ENCODE measurements around the gene CCBE1. TPM values are rescaled to one million over a fixed set of nuclear protein-coding genes. Genes with fewer than 3 reads are reported as not detected.

CCBE1 gene
- total and polyA plus RNA-seq, 12 donors: 4.8 to 56.8 (median 26.4) TPM

DNA sequence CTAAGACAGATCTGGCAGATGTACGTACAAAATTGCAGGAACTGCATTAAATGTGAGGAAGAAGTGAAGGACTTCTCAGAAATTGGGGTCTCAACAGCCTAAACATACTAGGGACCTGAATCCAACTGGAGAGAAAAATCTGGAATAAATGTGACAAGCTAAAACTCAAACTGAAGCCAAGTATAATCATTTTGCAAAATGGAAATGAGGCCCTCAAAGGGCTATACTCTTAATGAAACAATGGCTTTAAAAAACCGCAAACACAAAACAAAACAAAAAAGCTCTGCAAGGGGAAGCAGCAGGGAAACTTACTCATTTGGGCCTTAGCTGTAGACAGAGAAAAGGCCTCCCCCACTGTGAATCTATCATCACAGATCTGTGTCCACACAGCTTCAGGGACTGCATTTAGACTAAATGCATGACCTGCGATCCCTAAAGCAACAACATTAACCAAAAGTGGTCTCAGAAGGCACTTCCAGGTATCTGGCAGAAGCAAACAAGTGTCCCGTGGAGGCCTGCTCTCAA lies 63.2 kb downstream of the CCBE1 start:
- intact Hi-C loops (cut with DNase I): no loop called here
- Histone ChIP-seq H3K4me3 (no peak overlapping the region), H3K27me3 (no peaks in the 10 kb centered on the region), H3K36me3 (replicated peaks in 1 of 2) (no peaks in the 10 kb centered on the region), H3K27ac (no peak overlapping the region), H3K4me1 (replicated peaks in 1 of 2) (peaks cover 0 to 9% of the 10 kb centered on the region in 2 donors), H3K9me3 (replicated peaks in 1 of 3) (no peaks in the 10 kb centered on the region)
- WGBS, 4 donors: 88 to 94% (median 92%) methylated on average over 4 of the region's 4 CpGs
- DNase-seq: no peak
- no peak for TF ChIP-seq POLR2A (IDR thresholded peaks at IDR 0.05)

DNA sequence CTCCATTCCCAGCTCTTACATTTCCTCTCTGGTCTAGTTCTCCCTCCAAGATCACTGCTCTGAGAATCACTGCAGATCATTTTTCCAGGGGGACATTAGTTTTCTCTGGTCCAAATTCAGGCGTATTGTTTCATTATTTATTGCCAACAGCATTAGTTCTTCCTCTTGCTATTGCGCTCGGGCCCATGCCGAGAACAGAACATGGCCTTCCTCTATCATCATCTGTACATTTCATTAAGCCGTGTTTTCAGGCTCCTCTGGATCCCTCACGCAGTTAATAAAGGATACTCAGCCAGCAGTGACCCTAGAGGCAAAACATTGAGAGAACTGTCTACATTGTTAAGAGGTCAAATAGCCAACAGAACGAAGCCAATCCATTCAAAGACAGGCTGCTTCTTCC lies 63.9 kb downstream of the CCBE1 start:
- DNase-seq: no peak
- no peaks in the 10 kb centered on the region for H3K36me3 ChIP-seq (replicated peaks in 1 of 2)
- H3K9me3 ChIP-seq (replicated peaks in 1 of 3): no peaks in the 10 kb centered on the region
- H3K4me3 ChIP-seq: no peak overlapping the region
- intact Hi-C loops (cut with DNase I): no loop called here
- no peaks in the 10 kb centered on the region for H3K27me3 ChIP-seq
- TF ChIP-seq POLR2A (IDR thresholded peaks at IDR 0.05): no peak
- TF ChIP-seq, protein P1, sequence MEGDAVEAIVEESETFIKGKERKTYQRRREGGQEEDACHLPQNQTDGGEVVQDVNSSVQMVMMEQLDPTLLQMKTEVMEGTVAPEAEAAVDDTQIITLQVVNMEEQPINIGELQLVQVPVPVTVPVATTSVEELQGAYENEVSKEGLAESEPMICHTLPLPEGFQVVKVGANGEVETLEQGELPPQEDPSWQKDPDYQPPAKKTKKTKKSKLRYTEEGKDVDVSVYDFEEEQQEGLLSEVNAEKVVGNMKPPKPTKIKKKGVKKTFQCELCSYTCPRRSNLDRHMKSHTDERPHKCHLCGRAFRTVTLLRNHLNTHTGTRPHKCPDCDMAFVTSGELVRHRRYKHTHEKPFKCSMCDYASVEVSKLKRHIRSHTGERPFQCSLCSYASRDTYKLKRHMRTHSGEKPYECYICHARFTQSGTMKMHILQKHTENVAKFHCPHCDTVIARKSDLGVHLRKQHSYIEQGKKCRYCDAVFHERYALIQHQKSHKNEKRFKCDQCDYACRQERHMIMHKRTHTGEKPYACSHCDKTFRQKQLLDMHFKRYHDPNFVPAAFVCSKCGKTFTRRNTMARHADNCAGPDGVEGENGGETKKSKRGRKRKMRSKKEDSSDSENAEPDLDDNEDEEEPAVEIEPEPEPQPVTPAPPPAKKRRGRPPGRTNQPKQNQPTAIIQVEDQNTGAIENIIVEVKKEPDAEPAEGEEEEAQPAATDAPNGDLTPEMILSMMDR (IDR thresholded peaks at IDR 0.05): no peak
- no peak overlapping the region for H3K27ac ChIP-seq
- peaks cover 0 to 9% of the 10 kb centered on the region in 2 donors for H3K4me1 ChIP-seq (replicated peaks in 1 of 2)
- 80 to 91% (median 85%) methylated on average over 7 of the region's 7 CpGs for WGBS, 4 donors

DNA sequence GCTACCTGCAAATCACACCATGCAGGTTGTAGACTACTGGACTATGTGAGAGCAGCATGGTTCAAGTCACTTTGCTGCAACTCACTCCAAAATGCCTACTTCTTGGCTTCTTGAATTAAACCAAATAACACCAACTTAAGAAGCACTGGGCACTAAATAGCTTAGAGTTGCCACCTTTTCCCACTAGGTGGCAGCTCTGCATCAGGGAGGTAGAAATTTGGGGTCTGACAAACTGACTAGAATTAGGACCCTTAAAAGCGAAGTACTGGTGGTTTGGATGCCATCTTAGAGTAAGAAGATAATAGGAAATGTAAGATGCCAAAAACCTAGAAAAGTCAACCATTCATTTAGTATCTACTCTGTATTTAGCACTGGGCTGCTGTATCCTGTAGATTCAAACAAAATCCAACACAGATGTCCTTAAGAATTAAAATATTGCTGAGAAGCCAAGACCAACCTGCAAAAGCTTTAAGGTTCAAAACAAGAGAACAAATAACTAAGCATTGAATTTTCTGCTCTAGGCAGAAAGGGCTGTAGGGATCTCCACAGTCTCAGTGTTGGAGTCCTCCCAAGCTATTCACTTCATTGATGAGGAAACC lies 65.5 kb downstream of the CCBE1 start:
- WGBS, 4 donors: 75 to 88% (median 82%) methylated on average over 1 of the region's 1 CpG
- intact Hi-C loops (cut with DNase I): no loop called here
- TF ChIP-seq POLR2A (IDR thresholded peaks at IDR 0.05): no peak
- TF ChIP-seq, protein P1 (IDR thresholded peaks at IDR 0.05): peak; percentile 35 to 65 (median 59)
- H3K27ac ChIP-seq: no peak overlapping the region
- peak in 1 of 7 donors; percentile 16 for DNase-seq
- H3K4me3 ChIP-seq: no peak overlapping the region
- no peaks in the 10 kb centered on the region for H3K27me3 ChIP-seq
- no peaks in the 10 kb centered on the region for H3K36me3 ChIP-seq (replicated peaks in 1 of 2)
- H3K9me3 ChIP-seq (replicated peaks in 1 of 3): no peaks in the 10 kb centered on the region
- H3K4me1 ChIP-seq (replicated peaks in 1 of 2): peaks cover 0 to 9% of the 10 kb centered on the region in 2 donors

DNA sequence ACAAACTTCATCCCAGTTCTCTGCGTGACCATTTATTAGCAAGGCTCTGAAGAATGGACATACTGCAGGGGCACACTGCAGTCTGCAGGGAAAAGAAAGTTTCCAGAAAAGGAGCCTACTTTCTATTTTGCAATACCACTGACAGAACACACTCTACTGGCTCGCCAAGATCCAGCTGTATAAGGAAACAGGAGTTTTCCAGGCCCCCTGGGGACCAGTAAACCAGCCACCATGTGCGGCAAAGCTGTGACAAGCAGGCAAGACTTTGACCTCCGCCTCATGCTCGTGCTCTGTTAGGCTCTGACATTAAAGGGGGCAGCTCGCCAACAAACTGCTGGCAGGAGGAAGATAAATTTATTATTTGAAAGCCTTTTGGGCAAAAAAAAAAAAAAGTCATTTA lies 67.3 kb downstream of the CCBE1 start:
- intact Hi-C loops (cut with DNase I): loop anchor here in 1 of 2 donors (10.0 kb wide), 3 partner anchors 65 to 195 kb away; partner anchors contain the start of gene CCBE1
- H3K4me1 ChIP-seq (replicated peaks in 1 of 2): no peaks in the 10 kb centered on the region
- no peaks in the 10 kb centered on the region for H3K36me3 ChIP-seq (replicated peaks in 1 of 2)
- H3K4me3 ChIP-seq: no peak overlapping the region
- no peaks in the 10 kb centered on the region for H3K27me3 ChIP-seq
- no peak for TF ChIP-seq POLR2A (IDR thresholded peaks at IDR 0.05)
- TF ChIP-seq, protein P1 (IDR thresholded peaks at IDR 0.05): no peak
- WGBS, 4 donors: 69 to 80% (median 77%) methylated on average over 6 of the region's 6 CpGs
- H3K9me3 ChIP-seq (replicated peaks in 1 of 3): no peaks in the 10 kb centered on the region
- DNase-seq: peak in 6 of 7 donors; percentile 9 to 69 (median 46)
- H3K27ac ChIP-seq: no peak overlapping the region

DNA sequence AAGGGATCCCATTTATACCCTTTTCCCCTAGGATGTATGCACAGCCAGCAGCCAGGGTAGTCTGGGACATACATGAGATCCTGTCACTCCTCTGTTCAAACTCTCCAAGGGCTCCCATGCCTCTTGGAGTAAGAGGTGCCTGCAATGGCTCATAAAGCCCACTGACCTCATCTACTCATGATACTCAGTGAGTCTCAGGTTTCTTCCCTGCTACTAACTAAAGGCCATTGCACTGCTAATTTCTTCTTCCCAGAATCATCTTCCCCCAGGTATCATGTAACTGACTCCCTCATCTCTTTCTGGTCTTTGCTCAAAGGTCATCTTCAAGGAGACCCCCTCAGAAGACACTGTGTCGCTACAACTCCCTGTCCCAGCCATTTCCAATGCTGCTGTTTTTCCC lies 68.2 kb downstream of the CCBE1 start:
- Histone ChIP-seq H3K27me3 (no peaks in the 10 kb centered on the region), H3K36me3 (replicated peaks in 1 of 2) (no peaks in the 10 kb centered on the region), H3K4me3 (no peak overlapping the region), H3K9me3 (replicated peaks in 1 of 3) (no peaks in the 10 kb centered on the region), H3K4me1 (replicated peaks in 1 of 2) (peaks cover 7 to 8% of the 10 kb centered on the region in 2 donors), H3K27ac (no peak overlapping the region)
- TF ChIP-seq, protein P1 (IDR thresholded peaks at IDR 0.05): no peak
- TF ChIP-seq POLR2A (IDR thresholded peaks at IDR 0.05): no peak
- DNase-seq: no peak
- intact Hi-C loops (cut with DNase I): loop anchor here in 1 of 2 donors (10.0 kb wide), 3 partner anchors 66 to 196 kb away; partner anchors contain the start of gene CCBE1
- 93 to 100% (median 97%) methylated on average over 1 of the region's 1 CpG for WGBS, 4 donors

Measured in adrenal gland (tissue), 12 donors.